ENCODE results near the gene MAGI2.

Gene MAGI2

GRCh38 chr7:79298145-79298760 is 155.2 kb downstream of the MAGI2 start:
- DNase-seq = peak in 1 of 2 experiments; percentile 49

GRCh38 chr7:79296553-79297320 is 156.7 kb downstream of the MAGI2 start:
- DNase-seq = no peak

- DNase-seq = no peak
These were observed 159.8 kb downstream of the MAGI2 start for GRCh38 chr7:79293655-79294142.

- DNase-seq = no peak
These were observed 160.6 kb downstream of the MAGI2 start for GRCh38 chr7:79292834-79293233.

- no peak for DNase-seq
These were observed 162.0 kb downstream of the MAGI2 start for GRCh38 chr7:79291498-79291865.

- no peak for DNase-seq
These were observed 162.5 kb downstream of the MAGI2 start for GRCh38 chr7:79290841-79291497.

GRCh38 chr7:79290398-79290797 is 163.1 kb downstream of the MAGI2 start:
- no peak for DNase-seq

GRCh38 chr7:79288655-79289054 is 164.8 kb downstream of the MAGI2 start:
- no peak for DNase-seq

- no peak for DNase-seq
These were observed 165.5 kb downstream of the MAGI2 start for GRCh38 chr7:79287981-79288380.

- DNase-seq = no peak
These were observed 167.3 kb downstream of the MAGI2 start for GRCh38 chr7:79286181-79286580.

- DNase-seq = no peak
These were observed 167.7 kb downstream of the MAGI2 start for GRCh38 chr7:79285756-79286155.

GRCh38 chr7:79284211-79284610 is 169.3 kb downstream of the MAGI2 start:
- DNase-seq = no peak

- DNase-seq = peak in 1 of 2 experiments; percentile 42
These were observed 170.4 kb downstream of the MAGI2 start for GRCh38 chr7:79282882-79283602.

GRCh38 chr7:79282070-79282694 is 171.3 kb downstream of the MAGI2 start:
- DNase-seq = peak in 1 of 2 experiments; percentile 9

- DNase-seq = no peak
These were observed 172.0 kb downstream of the MAGI2 start for GRCh38 chr7:79281426-79281825.

GRCh38 chr7:79272938-79273337 is 180.5 kb downstream of the MAGI2 start:
- no peak for DNase-seq

- peak in 1 of 2 experiments; percentile 50 for DNase-seq
These were observed 181.3 kb downstream of the MAGI2 start for GRCh38 chr7:79272066-79272669.

- DNase-seq = no peak
These were observed 184.7 kb downstream of the MAGI2 start for GRCh38 chr7:79268730-79269129.

GRCh38 chr7:79258826-79259225 is 194.6 kb downstream of the MAGI2 start:
- no peak for DNase-seq

- no peak for DNase-seq
These were observed 195.5 kb downstream of the MAGI2 start for GRCh38 chr7:79257959-79258358.

GRCh38 chr7:79245623-79246249 is 207.7 kb downstream of the MAGI2 start:
- DNase-seq = no peak

GRCh38 chr7:79244482-79244881 is 209.0 kb downstream of the MAGI2 start:
- DNase-seq = no peak

Measured in SW 1271 (cell line).